CD4-positive, alpha-beta T cell treated with Interleukin-6 at 100 ng/mL for 8 hours (primary cell): Measurements from ENCODE around the gene KERA.
"Not testable (repeated sequence)": the region's sequence is repeated elsewhere in the genome, so short reads cannot be mapped to it uniquely, and the experiment has no call there.

ENCODE experiments used
- DNase-seq: peaks from one replicate; pipeline ENCODE4 v3.0.0-alpha.2; 2020; ENCODE audit warnings: mixed read lengths, low spot score

Gene KERA, protein sequence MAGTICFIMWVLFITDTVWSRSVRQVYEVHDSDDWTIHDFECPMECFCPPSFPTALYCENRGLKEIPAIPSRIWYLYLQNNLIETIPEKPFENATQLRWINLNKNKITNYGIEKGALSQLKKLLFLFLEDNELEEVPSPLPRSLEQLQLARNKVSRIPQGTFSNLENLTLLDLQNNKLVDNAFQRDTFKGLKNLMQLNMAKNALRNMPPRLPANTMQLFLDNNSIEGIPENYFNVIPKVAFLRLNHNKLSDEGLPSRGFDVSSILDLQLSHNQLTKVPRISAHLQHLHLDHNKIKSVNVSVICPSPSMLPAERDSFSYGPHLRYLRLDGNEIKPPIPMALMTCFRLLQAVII

GRCh38 chr12:91057368-91058165 lies at the start of gene KERA:
Gene KERA (minus strand): TSS chr12:91058024. CDS start chr12:91056281, 1,743 bp downstream.
- DNase-seq: no peak

GRCh38 chr12:91106283-91106682 lies 48.5 kb upstream of the KERA start:
- no peak for DNase-seq

DNA sequence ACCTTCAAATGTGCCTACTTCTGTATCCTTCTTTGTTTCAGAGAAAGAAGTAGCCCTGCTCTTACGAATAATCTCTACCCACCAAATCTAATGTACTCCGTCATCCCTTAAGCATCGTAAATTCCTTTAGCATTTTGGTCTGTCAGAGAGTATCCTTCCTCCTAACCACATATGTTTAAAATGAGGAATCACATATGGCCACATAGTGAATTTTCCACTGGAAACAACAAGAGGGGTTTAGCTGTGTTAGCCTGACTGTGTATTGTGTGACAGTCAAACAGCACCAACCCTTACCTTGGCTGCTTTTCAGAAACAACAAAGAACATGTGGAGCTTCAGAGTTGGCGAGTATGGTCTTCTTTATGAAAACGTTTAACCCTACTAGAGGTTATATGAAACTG lies 48.0 kb upstream of the KERA start:
- DNase-seq: no peak

DNA sequence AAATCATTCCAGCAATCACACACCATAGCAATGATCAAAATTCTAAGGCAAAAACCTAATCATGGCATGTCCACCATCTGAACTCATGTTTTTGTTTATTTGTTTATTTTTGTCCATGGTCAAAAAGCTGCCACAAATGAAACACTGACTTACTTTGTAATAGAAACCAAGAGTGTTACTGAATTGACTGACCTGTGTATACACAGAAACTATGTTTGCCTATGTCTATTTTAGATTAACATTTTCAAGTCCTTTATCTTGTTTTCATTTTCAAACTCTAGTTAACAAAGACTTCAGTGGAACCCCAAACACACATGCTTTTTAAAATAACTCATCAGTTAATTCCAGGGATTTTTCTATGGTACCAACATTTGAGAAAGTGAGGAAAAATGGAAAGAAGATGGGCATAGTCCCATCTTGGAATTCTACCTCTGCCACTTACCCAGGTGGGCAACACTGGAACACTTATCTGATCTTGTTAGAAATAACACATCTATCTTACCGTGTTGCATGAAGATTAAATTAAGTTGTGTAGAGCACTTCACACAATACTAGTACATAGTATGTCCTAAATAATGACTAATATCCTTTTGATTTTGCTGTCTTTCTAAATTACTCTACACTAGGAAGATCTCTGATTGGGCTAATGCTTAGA lies 47.1 kb upstream of the KERA start:
- DNase-seq: no peak

DNA sequence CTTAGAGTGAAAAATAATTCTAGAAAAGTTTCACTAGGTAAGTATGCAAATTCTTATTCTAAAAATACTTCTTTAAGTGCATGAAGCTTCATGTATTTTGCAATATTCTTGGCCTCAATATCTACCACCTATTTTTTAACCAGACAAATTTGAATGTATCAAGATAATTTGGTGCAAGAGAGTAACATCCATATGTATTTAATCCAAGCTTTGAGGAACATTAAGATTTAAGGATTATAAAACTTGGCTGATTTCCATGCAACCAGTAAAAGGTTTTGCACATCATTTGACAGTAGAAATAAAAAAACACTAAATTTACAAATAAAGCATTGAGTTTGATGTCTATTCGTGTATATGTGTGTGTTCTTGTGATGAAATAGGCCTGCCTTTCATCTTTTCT lies 45.8 kb upstream of the KERA start:
- DNase-seq: no peak

GRCh38 chr12:91103101-91103500 lies 45.3 kb upstream of the KERA start:
- no peak for DNase-seq

DNA sequence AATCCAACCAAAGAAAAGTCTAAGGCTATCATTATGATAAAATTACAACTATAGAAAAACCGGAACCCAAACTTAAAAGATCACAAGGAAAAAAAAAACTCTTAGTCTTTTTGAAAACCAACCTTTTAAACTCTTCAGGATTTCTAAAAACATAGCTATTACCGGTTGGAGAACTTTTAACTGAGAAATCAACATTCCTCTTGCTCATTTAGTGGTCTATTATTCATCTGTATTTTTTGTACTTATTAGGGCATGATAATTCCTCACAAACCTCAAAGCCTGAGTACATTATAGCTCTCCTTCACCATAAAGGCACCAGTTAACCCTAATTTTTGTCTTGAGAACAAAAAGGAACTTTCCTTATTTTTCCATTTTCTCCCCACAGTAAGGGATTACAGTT lies 43.1 kb upstream of the KERA start:
- DNase-seq: no peak

DNA sequence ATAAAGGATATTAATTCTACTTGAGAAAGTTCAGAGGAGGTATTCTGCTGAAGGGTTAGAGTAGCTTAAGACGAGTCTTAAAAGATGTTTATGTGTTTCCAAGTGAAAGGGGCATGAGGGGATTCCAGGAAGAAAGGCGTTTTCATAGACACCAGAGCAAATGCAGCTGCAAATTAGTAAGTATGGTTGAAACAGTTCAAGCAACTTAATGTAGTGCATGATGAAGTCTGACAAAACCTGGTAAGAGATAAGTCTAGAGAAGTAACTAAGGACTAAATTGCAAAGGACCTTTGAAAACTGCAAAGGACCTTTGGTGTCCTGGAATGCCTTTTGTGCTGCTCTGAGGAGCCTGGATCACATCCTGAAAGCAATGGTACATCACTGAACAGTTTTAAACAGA lies 42.0 kb upstream of the KERA start:
- no peak for DNase-seq

DNA sequence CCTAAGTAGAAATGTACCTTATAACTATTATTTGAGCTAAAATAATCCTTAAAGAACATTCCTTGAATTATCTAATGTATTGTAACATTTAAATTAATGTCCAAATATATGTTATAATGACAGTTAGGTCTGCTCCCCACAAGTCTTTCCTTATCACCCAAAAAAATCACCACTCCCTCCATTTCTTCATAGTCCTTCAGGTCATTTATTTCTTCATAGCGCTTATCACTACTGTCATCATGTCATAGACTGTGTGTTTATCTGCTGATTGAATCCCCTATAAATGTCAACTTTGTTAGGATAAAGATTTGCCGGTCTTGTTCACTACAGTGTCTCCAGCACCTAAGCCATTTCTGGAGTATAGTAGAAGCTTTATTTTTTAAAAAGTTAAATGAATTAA lies 41.5 kb upstream of the KERA start:
- DNase-seq: no peak

- DNase-seq: no peak
Observed at GRCh38 chr12:91098941-91099340, 41.1 kb upstream of the KERA start.

DNA sequence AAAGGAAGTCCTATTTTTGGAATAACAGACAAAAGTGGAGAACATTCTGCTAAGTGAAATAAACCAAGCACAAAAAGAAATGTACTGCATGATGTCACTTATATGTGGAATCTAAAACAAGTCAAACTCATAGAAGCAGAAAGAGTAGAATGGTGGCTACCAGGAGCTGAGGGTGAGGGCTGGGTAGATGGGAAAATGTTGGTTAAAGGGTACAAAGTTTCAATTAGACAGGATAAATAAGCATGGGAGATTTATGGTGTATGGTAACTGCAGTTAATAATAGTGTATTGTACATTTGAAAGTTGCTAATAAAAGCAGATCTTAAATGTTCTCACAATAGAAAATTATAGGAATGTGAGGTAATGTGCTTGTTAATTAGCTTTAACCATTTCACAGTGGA lies 40.6 kb upstream of the KERA start:
- no peak for DNase-seq

- no peak for DNase-seq
Observed at GRCh38 chr12:91094957-91095356, 37.1 kb upstream of the KERA start.

GRCh38 chr12:91094032-91094662 lies 36.3 kb upstream of the KERA start:
- no peak for DNase-seq

DNA sequence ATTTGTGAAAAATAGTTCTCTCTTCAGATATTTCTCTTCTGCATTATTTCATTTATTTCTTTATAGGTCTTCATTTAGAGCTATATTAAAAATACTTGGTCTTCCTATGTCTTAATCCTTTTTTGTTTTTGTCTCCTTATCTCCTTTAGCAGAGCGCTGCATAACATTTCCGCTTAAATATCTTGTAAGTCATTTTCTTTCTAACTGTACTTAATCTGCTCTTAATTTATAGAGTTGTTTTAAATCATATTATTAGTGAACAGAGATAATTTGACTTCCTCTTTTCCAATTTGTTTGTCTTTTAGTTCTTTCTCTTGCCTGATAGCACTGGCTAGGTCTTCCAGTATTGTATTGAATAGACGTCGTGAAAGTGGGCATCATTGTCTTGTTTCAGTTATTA lies 35.5 kb upstream of the KERA start:
- DNase-seq: no peak

- no peak for DNase-seq
Observed at GRCh38 chr12:91091916-91092715, 34.3 kb upstream of the KERA start.

DNA sequence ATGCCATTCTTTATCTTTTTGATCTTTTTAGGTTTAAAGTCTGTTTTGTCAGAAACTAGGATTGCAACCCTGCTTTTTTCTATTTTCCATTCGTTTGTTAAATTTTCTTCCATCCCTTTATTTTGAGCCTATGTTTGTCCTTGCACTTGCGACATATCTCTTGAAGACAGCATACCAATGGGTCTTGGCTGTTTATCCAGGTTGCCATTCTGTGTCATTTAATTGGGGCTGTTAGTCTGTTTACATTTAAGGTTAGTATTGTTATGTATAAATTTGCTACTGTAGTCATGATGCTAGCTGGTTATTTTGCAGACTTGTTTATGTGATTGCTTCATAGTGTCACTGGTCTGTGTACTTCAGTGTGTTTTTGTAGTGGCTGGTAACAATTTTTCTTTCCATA lies 32.1 kb upstream of the KERA start:
- not testable (repeated sequence) for DNase-seq

DNA sequence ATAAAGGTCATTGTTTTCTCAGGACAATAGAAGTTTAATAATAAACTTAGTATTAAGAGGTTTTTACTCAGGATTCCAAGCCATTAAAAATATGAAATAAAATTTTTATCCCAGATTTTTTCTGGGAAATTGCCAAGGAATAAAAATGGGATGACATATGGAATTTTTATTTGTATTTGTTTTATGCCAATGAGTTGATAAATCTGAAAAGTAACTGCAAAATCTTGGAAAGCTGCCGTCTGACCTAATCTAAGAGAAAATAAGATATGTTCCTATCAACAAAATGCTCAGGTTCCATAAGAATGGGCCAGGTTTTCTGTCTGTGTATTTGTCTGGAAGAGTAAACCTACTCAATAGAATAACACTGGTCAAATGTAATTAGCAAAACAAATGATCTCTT lies 22.2 kb upstream of the KERA start:
- no peak for DNase-seq

GRCh38 chr12:91078501-91078900 lies 20.7 kb upstream of the KERA start:
- no peak for DNase-seq

- DNase-seq: no peak
Observed at GRCh38 chr12:91077228-91077954, 19.6 kb upstream of the KERA start.

- DNase-seq: no peak
Observed at GRCh38 chr12:91074851-91075250, 17.0 kb upstream of the KERA start.

GRCh38 chr12:91074154-91074709 lies 16.4 kb upstream of the KERA start:
- no peak for DNase-seq
